GM12873 (cell line): ENCODE data around the gene TCF7L2.

ENCODE experiments used
- CTCF ChIP-seq: IDR thresholded peaks from 2 replicates; pipeline ENCODE4 v1.5.1; 2012; ENCODE audit warnings: low read depth, mild to moderate bottlenecking, moderate library complexity, low read length, control low read depth; ENCODE audit not compliant: insufficient read depth; ENCODE audit errors: missing control alignments

Gene TCF7L2

GRCh38 chr10:112926906-112927688, 22.9 kb upstream of the TCF7L2 start:
- TF ChIP-seq CTCF: no peak

- no peak for TF ChIP-seq CTCF
Measured at GRCh38 chr10:112927980-112928379, 22.1 kb upstream of the TCF7L2 start.

- no peak for TF ChIP-seq CTCF
Measured at GRCh38 chr10:112932658-112933057, 17.4 kb upstream of the TCF7L2 start.

- no peak for TF ChIP-seq CTCF
Measured at GRCh38 chr10:112934193-112934592, 15.9 kb upstream of the TCF7L2 start.

GRCh38 chr10:112938808-112939482, 11.1 kb upstream of the TCF7L2 start:
- TF ChIP-seq CTCF: no peak

- no peak for TF ChIP-seq CTCF
Measured at GRCh38 chr10:112945811-112946210, 4.2 kb upstream of the TCF7L2 start.

GRCh38 chr10:112946649-112947048, 3.4 kb upstream of the TCF7L2 start:
- no peak for TF ChIP-seq CTCF
